Medulla oblongata (tissue), 1 donor: ENCODE results near the gene TCAP.
"Not testable (repeated sequence)": the region's sequence is repeated elsewhere in the genome, so short reads cannot be mapped to it uniquely, and the experiment has no call there.

Experiments
- DNase-seq: peaks from one replicate; pipeline ENCODE4 v3.0.0-alpha.2; 2015; ENCODE audit errors: extremely low spot score

The TCAP gene

DNA sequence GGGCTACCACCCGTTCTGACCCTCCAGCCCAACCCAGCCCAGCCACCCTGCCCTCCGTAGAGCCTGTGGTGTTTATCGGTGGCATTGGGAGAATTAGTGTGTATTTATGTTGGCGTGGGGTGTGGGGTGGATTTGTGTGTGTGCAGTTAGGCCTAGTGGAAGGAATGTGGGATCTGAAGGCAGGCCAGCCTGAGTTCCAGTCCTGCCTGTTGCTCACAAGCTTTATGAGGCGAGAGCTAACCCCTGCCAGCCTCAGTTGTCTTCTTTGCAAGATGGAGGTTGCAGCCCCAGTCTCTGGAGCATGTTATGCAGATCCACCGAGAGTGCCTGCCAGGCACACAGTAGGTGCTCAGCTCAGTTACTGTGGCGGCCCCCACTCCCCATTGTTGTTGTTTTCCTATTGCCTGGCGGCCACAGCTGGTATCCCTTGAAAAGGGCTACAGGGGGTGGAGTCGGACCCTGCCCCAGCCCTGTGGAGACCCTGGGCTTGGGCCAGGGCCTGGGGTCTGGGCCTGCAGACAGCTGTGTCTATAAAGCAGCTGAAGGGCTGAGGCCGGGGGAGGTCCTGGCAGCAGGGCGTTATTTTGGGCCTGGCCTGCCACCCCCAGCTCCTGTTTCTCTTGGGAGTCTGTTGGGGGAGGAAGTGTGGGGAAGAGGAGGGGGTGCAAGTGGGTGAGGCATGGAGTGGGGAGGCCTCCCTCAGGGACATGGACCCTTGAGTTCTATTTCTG lies 39.8 kb downstream of the TCAP start:
- DNase-seq: no peak

DNA sequence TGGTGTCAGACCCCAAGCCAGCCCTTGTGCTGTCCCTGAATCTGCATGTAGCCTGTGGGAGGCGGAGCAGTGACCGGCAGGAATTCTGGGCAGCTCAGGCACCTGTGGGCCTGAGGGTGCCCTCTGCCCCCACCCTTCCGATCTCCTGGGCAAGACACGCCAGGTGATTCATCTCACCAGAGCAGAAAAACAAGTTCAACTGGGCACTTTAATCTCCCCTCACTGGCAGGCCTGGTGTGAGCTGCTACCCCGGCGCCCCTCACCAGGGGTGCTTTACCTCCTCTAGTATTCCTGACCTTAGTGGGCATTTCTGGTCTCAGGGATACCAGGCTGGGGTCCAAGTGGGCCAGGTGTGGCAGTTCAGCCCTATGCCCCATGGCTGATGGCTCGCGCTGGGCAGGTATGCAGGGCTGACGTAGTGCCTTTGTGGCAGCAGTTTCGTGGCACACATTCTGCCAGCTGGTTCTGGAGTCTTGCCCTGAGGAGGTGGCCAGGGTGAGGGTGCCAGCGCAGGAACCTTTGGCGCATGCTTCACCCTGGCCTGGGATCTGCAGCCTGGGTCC lies 40.7 kb downstream of the TCAP start:
- DNase-seq: no peak

DNA sequence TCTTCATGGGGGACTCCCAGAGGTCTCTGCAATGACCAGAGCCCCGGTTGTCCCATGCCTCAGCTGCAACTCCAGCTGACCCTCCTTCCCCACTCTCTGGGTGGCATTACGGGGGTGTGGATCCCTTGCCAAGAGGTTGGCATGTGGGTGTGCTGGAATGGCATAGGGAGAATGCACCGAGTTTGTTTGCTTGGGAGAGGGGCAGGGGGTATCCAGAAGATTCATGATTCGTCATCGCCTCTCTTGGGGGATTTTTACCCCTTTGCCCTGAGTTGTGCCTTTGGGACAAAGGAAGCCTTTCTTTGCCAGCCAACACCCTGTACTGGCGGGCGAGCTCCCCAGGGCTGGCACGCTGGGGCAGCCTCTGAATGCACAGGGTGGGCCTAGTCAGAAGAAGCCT lies 41.2 kb downstream of the TCAP start:
- no peak for DNase-seq

DNA sequence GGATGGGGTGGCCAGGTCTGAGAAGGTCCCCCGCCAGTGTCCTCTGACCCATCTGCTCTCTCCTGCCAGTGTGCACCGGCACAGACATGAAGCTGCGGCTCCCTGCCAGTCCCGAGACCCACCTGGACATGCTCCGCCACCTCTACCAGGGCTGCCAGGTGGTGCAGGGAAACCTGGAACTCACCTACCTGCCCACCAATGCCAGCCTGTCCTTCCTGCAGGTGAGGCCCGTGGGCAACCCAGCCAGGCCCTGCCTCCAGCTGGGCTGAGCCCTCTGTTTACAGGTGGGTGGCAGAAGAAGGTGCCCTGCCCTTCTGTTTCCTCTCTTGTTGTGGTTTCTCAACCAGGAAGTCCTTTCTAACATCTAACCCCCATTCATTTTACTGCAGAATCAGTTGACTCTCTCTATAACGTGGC lies 41.8 kb downstream of the TCAP start:
- no peak for DNase-seq

DNA sequence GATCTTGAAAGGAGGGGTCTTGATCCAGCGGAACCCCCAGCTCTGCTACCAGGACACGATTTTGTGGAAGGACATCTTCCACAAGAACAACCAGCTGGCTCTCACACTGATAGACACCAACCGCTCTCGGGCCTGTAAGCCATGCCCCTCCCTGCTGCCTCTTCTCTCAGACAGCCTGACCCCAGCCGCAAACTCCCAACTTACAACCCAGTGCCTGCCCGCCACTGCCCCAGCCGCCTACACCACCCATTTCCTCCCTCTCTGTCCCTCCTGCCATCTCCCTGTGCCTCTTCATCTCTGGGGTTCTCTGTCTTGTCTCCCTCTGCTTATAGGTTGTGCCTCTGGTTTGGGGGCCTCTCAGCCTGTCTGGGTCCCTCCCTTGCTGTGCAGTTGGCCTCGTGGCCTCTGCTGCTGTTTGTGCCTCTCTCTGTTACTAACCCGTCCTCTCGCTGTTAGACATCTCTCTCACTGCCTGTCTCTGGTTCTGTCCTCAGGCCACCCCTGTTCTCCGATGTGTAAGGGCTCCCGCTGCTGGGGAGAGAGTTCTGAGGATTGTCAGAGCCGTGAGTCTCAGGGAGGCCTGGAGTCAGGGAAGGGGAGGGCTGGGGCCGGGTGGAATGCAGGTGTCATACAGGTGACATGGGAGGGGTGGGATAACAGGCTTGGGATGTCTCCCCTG lies 44.3 kb downstream of the TCAP start:
- no peak for DNase-seq

DNA sequence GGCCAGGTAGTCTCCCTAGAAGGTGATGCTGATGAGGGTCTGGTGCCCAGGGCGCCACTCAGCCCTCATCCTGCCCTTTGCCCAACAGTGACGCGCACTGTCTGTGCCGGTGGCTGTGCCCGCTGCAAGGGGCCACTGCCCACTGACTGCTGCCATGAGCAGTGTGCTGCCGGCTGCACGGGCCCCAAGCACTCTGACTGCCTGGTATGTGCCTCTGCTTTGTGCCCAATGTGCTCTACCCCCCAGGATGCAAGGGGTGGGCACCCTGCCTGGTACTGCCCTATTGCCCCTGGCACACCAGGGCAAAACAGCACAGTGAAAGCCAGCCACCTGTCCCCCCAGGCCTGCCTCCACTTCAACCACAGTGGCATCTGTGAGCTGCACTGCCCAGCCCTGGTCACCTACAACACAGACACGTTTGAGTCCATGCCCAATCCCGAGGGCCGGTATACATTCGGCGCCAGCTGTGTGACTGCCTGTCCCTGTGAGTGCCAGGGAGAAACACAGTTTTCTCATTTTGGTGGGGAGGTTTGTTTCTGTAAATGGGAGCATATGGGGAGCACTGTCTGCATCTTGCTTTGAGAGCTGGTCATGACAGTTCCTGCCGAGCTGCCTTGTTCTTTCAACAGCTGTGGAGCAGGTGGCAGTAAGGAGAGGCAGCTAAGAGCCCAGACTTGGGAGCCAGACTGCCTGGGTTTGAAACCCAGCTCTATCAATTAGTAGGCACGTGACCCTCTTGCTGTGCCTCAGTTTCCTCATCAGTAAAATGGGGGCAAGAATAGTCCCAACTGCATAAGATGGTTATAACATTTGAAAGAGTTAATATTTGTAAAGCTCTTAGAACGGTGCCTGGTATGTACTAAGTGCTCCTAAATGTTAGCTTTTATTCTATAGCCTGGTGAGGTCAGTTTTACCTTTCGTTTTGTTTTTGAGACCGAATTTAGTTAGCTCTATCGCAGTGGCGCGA lies 45.1 kb downstream of the TCAP start:
- DNase-seq: no peak

DNA sequence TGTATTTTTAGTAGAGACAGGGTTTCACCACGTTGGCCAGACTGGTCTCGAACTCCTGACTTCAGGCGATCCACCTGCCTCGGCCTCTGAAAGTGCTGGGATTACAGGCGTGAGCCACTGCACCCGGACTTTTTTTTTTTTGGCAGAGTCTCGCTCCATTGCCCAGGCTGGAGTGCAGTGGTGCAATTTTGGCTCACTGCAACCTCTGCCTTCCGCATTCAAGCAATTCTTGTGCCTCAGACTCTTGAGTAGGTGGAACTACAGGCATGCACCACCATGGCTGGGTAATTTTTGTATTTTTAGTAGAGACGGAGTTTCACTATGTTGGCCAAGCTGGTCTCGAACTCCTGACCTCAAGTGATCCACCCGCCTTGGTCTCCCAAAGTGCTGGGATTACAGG lies 45.9 kb downstream of the TCAP start:
- not testable (repeated sequence) for DNase-seq

DNA sequence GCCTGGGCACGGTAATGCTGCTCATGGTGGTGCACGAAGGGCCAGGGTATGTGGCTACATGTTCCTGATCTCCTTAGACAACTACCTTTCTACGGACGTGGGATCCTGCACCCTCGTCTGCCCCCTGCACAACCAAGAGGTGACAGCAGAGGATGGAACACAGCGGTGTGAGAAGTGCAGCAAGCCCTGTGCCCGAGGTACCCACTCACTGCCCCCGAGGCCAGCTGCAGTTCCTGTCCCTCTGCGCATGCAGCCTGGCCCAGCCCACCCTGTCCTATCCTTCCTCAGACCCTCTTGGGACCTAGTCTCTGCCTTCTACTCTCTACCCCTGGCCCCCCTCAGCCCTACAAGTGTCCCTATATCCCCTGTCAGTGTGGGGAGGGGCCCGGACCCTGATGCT lies 46.7 kb downstream of the TCAP start:
- DNase-seq: no peak

DNA sequence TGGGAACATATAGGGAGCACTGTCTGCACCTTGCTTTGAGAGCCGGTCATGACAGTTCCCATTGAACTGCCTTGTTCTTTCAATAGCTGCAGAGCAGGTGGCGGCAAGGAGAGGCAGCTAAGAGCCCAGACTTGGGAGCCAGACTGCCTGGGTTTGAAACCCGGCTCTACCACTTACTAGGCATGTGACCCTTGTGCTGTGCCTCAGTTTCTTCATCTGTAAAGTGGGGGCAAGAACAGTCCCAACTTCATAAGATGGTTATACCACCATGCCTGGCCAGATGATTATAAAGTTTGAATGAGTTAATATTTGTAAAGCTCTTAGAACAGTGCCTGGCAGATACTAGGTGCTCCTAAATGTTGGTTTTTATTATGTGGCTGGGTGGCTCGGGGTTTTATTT lies 49.1 kb downstream of the TCAP start:
- DNase-seq: no peak

DNA sequence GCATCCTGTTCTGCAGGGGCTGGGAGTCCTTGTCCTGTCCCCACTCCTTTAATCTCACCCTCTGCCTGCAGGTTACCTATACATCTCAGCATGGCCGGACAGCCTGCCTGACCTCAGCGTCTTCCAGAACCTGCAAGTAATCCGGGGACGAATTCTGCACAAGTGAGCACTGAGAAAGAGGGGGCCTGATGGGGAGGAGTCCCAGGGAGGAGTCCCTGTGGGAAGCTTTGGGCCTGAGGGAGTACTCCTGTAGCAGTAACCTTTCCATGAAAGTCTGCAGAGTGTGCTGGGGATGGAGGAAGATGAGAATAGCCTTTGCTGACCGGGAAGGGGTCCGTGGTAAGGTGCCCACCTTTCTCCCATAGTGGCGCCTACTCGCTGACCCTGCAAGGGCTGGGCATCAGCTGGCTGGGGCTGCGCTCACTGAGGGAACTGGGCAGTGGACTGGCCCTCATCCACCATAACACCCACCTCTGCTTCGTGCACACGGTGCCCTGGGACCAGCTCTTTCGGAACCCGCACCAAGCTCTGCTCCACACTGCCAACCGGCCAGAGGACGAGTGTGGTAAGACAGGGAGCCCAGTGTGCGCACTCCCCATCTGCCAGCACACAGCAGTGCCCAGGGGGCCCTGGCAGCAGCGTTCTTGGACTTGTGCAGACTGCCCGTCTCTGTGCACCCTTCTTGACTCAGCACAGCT lies 50.4 kb downstream of the TCAP start:
- DNase-seq: no peak
